NCI-H1417 (cell line): ENCODE data around the gene GFER.

ENCODE experiments used
- DNase-seq, 3 experiments: peaks; one replicate each; lab custom pipeline; 2025; lab: John Stamatoyannopoulos, UW

The GFER gene

DNA sequence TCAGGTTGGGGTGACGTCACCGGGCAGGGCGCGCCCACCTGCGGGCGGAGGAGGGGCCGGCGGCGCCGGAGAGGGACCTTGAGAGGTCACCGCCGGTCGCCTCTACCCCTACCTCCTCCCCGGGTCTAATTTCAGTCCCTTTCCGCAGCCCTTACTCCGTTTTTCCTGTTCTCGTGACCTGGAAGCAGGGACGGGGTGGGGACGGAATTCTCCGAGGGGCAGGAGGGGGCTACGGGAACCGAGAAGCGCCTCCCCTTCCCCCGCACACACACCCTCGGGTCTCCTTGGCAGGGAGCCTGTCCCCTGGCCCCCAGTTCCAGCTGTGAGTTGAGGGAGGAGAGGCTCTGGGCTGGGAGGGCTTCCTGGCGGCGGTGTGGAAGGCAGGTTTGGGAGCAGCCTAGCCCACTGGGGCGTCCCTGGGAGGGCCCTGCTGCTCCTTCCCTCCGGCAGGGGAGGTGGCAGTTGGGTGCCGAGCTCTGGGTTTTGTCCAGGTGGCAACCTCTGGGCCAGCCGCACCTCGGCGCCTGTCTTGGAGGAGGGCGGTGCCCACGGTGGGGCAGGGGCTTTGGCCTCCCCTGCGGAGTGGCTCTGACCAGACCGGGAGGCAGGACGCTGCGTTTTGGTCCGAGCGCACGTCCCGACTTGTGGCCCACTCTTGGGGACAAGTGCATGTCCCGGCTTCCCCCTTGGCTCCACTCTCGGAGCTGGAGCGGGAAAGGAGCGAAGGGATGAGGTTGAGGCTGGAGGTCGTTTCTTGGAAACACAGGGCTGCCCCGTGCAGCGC is 6.5 kb downstream of the GFER start:
- peak; percentile 50 to 64 (median 60) for DNase-seq

DNA sequence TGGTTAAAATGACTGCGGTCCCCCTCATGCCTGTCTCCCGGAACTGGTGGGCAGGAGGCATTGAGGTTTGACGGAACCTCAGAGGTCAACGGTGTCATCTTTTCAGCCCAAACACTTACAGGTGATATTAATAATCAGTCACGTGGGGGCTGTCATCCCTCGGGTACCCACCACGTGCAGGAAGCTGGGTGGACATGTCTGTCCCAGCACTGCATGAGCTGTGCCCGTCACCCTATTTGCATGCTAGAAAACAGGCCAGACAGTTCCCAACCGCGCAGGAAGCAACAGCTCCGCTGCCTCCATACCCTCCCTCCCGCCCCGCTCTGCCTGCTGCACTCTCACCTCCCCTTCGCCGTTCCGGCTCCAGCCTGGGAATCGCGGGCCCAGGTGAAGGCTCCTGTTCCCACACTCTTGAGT is 7.2 kb downstream of the GFER start:
- DNase-seq = no peak

DNA sequence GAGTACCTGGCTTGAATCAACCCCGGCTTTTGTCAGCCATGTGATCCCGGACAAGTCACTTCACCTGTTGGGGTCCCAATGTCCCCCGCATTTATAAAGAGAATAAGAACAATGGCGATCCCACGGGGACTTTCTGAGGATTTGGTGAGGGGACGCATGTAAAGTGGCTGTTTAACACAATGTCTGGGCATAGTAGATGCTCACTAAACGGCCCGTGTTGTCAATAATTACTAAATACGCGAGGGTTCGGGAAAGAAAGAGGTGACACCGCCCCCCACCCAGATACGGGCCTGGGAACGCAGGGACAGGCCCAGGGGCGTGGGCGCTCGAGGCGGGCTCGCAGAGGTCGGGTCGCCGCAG is 7.6 kb downstream of the GFER start:
- no peak for DNase-seq

DNA sequence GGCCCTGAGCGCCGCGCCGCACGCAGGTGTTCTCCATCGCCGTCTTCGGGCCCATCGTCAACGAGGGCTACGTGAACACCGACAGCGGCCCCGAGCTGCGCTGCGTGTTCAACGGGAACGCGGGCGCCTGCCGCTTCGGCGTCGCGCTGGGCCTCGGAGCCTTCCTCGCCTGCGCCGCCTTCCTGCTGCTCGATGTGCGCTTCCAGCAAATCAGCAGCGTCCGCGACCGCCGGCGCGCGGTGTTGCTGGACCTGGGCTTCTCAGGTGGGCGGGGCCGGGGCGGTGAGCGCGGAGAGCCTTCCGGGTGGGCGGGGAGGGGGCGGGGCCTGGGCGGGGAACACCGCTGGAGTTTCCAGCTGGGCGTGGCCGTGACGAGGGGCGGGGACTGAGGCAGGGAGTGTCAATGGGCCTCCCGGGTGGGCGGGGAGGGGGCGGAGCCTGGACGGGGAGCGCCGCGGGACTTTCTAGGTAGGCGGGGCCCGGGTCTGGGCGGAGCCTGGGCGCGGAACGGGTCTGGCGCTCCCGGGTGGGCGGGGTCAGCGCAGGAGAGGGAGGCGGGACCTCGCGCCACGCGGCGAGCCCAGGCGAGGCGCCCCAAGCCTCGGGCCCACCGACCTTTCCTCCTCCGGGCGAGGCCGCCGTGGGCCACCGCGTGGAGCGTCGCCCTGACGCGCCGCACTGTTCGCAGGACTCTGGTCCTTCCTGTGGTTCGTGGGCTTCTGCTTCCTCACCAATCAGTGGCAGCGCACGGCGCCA is 8.1 kb downstream of the GFER start:
- peak in 1 of 3 experiments; percentile 78 for DNase-seq

DNA sequence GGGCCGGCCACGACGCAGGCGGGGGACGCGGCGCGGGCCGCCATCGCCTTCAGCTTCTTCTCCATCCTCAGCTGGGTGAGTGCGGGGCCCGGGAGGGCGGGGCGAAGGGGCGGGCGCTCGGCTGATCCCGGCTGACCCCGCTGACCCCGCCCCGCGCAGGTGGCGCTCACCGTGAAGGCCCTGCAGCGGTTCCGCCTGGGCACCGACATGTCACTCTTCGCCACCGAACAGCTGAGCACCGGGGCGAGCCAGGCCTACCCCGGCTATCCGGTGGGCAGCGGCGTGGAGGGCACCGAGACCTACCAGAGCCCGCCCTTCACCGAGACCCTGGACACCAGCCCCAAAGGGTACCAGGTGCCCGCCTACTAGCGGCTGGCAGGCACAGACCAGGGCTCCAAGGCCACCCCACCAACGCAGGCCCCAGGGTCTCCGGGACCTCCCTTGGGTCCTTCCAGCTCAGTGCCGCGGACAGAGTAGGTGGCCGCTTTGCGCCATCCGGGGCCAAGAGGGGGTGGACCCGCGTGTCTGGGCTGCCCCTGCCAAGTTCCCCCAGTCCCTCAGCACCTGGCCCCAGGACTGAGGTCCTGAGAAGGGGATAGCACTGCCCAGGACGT is 8.8 kb downstream of the GFER start:
- DNase-seq = no peak

DNA sequence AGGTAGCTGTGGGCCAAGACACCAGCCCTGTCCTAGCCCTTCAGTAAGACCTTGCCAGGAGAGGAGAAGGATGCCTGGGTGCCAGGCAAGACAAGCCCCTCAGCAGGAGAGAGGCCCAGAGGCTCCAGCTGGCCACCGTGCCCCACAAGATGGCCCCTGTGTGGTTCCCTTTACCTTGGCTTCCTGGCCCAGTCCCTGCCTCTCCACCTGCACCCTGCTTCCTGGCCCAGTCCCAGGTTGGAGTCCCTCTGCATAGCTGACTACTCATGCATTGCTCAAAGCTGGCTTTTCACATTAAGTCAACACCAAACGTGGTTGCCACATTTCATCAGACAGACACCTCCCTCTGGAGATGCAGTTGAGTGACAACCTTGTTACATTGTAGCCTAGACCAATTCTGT is 9.7 kb downstream of the GFER start:
- DNase-seq = no peak

DNA sequence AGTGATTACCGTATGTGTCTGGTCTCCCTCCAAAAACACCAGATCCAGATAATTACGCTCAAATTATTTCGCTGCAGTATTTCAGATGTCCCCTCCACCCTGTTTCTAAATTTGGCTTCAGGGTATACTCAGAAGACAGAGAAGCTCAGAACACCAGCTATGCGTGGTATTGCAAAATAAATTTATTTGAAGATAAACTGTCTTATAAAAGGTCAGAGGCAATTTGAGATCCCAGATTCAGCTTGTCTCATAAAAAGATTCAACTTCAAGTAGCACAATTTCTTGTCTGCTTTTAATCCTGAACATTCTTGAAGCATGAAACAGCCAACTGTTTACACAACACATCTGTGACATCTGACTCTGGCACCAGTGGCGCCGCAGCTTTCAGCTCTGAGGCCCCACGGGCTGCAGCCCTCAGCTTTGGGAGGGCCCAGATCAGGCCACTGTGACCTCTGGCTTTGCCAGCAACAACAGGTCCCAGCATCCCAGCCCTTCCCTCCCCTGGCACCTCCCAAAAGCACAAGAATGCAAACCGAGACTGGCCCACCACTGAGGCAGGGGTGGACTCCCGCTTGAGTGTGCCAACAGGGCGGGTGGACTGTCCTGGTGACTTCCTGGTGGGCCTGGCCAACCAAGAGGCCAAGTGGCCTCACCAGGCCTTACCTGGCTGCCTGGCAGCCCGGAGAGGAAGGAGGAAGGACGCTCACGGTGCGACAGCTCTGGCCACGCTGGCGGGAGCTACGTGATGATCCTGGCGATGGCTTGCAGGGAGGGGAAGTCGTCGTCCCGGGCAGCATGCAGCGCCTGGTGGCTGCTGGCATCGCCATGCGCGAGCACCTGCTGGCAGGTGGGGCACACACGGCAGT is 13.7 kb downstream of the GFER start:
- no peak for DNase-seq

DNA sequence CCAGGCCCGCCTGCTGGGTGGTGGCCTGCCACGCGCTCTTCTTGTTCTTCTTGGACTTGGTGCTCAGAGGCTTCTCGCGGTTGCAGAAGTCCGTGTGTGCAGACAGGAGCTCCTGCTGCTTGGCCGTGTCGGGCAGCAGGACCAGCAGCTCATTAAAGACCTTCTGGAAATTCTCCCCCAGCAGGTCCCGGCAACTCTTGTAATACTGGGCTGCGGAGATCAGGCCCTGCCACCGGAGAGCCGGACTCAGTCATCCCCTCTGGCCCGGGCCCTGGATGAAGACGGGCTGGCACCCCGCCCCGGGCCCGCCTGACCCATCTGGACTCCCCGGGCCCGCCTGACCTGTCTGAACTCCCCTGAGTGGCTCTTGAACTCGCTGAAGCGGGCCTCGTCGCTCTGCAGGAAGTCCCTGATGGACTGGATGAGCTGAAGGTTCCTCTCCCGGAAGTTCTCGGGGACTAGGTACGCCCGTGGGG is 14.4 kb downstream of the GFER start:
- DNase-seq = no peak

DNA sequence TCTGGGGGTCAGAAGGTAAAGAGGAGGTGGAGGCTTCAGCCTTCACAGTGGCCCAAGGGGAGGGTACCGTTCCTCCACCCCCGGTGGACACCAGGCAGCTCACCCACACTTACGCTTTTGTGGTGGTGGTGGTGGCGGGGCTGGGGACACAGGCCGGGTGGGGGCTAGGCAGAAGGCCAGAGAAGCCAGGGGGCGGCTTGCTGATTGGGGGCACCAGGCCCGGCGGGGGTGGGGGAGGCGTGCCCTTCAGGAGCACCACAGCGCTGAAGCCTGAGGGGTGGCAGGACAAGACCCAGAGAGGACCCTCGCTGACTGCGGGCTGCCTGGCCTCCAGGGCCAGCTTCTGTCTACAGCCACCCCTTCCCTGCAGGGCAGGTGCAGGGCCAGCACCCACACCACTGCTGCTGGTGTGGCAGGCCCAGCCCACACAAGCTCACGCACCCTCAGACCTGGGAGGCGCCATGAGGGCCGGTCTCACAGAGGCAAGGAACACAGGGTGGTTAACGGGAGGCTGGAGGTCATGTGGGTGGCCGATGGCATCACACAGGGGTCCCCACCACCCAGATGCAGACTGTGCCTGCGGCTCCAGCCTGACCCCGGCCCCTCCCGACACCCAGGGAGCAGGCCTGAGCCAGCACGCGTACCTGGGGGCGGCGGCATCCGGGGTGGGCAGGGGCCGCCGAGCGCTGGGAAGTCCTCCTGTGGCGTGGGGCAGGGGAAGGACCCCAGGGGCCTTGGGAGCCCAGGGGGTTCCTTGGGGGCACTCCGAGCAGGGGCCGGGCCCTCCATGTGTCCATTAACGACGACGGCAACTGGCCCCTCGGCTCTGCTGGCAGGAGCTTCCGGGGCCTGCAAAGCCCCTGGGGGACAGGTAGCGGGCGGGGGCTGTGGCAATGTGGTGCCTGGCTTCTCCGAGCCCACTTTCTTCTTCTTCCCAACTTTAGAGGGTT is 15.1 kb downstream of the GFER start:
- DNase-seq = no peak

DNA sequence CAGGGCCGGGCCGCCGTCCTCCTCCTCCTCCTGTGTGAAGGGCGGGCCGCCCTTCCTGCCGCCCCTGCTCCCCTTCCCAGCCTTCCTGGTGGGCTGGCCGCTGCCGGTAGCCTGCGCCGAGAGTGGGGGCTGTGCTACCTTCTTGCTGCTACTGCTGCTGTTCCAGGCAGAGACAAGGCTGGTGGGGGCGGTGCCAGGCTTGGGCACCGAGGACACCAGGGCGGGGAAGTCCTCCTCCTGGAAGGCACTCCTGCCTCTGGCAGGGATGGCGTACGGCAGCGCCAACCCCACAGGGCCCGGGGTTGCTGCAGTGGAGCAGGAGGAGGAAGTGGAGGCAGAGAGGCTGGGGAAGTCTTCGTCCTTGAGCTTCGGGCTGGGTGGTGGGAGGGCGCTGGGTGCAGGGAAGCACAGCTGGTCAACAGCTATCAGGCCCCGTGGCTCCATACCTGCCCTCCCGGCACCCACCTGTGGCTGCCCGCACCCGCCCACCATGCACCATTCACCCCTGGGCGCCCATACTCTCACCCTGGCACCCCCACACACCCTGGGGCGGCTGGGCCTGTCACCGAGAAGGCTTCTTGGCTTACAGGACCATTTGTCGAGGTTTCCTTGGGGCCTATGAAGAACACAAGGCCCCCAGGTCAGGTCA is 16.0 kb downstream of the GFER start:
- no peak for DNase-seq

DNA sequence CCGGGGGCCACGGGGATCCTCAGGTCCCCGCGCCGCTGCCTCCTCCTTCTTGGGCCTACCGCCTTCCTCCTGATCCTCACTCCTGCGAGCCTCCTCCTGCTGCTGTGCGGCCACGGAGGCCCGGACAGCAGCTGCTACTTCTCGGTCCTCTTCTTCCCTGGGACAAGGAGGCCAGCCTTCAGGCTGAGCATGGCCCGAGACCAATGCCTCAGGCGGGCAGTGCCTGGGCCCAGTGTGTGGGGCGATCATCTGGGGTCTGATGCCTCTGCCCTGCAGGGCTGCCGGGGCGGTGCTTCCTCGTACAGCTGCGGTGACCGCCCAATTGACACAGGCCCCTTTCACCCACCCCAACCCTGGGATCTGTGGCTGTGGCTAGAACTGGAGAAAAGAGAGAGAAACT is 17.0 kb downstream of the GFER start:
- DNase-seq = no peak

DNA sequence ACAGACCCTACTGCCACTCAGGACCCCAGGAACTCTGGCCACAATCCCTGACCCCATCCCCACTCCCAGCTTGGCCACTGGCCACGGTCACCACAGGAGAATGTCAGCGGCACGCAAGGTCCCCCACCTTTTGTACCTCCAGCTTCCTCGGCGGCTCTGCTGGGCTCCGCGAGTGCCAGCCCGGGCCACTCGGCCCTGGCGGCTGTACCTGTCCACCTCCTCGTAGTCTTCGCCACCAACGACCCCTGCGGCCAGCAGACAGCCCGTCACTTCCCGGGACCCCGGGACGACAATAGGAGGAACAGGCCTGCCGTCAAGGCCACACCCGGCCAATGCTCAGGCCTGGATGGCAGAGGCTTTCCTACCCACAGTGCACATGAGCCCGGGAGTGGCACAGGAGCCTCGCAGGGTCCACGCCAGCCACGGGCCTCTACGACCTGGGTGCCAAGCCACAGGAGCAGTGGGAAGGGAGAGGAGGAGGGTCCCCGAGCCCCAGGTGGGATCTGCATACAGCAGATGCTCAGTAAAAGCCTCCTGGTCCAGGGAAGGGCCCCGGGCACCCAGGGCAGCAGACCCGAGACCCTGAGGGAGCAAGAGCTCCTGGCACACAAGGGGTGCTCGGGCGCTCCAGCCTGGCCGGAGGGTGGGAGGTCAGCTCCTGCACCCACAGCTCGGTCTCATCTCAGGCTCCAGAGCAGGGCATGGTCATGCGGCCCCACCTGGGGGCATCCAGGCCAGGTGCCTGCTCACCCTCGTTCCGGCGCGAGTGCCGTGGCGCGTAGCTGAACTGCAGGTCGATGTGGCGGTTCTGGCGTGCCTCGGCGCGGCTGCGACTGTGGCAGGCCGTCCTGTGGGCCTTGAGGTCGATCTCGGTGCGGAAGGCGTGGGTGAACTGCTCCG is 17.7 kb downstream of the GFER start:
- no peak for DNase-seq

DNA sequence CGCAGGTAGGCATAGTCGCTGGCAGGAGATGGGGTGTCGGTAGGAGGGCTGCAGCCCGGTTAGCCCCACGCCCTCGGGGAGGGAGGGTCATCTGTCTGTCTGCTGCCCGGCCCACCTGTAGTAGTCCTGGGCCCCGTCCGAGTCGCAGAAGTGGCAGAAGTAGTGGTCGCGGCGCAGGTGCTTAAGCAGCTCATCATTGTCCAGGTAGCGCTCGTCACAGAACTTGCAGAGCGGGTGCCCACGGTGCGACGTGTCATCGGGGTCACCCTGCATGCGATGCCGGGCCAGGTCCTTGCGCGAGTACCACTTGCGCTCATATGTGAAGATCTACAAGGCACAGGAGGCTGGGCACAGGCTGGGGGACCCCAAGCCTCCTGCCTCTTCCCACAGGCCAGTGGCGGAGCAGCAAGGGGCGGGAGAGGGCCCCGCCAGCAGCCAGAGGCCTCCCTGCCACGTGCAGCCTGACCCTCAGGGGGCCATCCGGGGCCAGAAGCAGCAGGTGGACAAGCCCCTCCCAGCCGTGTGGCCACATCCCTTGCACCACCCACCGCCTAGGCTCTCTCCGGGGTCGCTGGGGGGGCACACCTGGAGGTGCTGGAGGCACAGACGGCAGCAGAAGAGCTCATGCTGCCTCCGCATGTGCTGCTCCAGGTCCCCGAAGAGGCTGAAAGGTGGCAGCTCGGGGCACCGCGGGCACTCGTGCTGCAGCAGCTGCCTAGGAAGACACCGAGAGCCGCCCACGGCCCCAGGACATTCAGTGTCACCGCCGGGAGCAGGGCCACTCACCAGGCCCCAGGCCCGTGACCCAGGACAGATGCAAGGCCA is 18.6 kb downstream of the GFER start:
- no peak for DNase-seq

DNA sequence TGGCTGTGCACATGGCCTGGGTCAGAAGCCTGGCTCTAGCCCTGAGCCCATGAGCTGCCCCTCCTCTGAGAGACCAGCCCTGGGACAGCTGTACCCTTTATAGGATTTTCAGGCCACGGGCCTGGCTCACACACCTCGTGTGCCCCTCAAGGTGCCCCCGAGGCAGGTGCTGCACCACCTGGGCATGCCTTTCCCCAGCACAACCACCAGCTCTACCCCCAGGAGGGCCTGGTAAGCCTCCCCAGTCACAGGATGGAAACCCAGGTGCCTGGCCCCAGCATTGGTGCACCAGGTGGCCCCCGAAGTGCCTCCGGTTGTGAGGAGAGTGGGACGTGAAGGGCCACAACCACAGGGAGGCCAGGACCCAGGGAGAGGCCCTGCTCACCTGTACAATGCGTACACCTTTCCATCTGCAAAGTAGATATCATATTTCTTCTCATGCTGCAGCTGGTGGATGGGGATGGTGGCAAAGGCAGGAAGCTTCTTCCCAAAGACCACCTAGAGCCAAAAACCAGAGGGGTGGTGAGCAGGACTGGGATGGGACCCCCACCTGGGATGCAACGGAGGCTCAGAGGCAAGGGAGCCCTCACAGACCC is 19.3 kb downstream of the GFER start:
- DNase-seq = no peak

DNA sequence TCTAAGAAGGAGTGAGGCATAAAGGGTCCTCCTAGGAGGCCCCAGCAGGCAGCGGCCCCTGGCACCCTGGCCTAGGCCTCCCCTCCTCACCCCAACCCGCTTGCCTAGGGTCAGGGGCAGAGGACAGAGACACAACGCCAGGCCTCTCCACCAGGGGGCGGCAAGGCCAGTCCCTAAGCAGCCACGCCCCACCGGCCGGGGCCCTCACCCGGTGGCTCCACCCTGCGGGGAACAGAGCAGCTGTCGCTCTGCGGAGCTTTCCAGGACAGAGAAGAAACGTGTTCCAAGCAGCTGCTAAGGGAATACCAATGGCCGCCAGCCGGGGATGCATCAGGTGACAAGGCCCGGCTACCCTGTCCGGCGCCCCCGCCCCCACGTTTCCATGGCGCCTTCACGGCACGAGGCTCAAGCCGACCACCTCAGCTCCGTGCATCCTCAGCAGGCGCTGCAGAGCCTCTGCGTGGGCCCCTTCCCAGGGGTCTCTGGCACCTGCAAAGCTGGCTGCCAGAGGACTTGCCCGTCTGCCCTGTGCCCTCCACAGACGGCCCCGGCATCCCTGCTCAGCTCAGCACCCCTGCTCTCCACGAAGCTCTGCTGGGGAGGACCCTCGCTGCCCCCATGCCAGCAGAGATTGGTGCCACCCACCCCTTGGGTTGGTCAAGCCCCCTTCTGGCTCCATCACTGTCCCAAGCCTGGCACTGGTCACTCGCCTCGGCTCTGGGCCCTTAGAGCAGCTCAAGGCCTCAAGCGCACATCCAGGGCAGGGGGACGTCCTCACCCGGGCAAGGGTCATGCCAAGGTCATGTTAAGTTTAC is 20.0 kb downstream of the GFER start:
- DNase-seq = peak; percentile 77 to 97 (median 92)

DNA sequence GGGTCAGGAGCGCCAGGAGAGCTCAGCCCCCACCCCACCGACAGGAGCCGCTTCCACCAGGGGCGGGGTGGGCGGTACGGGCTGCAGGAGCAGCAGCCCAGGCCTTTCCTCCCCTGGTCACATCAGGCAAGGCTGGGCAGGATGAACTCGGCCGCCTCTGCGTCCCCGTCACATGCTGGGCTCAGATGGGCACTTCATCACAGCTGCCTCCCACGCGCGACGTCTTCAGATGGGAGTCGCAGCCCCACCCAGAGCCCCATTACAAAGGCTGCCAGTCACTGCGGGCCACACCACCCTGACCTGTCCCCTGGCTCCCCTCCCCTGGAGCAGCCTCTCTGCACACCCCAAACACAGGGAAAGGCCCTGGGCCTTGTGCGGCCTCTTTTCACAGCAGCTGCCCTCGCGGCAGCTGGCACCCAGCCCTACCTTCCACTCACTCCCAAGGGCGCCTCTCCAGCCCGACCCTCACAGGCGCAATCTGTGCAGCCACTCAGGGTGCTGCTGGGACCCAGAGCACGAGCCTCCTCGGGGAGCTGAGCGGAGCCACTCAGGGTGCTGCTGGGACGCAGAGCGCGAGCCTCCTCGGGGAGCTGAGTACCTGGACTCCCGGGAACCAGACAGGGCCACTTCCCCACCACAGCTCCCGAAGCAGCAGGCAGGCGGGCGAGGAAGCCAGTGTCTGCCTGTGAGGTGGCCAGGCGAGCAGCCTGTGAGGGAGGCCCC is 21.0 kb downstream of the GFER start:
- DNase-seq = peak in 2 of 3 experiments; percentile 5 to 13
